B cell (primary cell): ENCODE results near the gene ICAM3. TPM values are rescaled to one million over a fixed set of nuclear protein-coding genes. Genes with fewer than 3 reads are reported as not detected.
A peak's percentile ranks its signal among the peaks of the same experiment; 100 is the strongest.

Experiments
- ATAC-seq: fragments of 200-7000 bp; cut with Tn5 transposase; one replicate; pipeline ENCODE4 v1.10.0; 2021; ENCODE audit warnings: low read depth, mild to moderate bottlenecking, moderate number of reproducible peaks, moderate library complexity
- CTCF ChIA-PET: fragments of 350-600 bp; sonication (Branson Sonifier 250); formaldehyde crosslinking; loops from one replicate; lab custom pipeline; 2021; ENCODE audit warnings: antibody characterized with exemption, inconsistent platforms; lab: Charles Lee
- POLR2A ChIA-PET: fragments of 350-600 bp; sonication (Branson Sonifier 250); formaldehyde crosslinking; loops from one replicate; lab custom pipeline; 2021; ENCODE audit warnings: antibody characterized with exemption; lab: Charles Lee
- DNase-seq: peaks from one replicate; pipeline ENCODE4 v3.0.0; 2013
- H2AFZ ChIP-seq: 2 replicates; pipeline ENCODE4 v1.6.1; 2012; ENCODE audit warnings: mild to moderate bottlenecking, low read depth, low read length; ENCODE audit not compliant: insufficient read depth, poor library complexity, severe bottlenecking
- H3K27ac ChIP-seq, 2 donors: 1 replicate in 1 of 2; 2 replicates in 1 of 2; pipeline ENCODE4 v1.5.1; 2012 to 2013; ENCODE audit warnings: low read length in 2 of 2, mild to moderate bottlenecking in 2 of 2, moderate library complexity in 1 of 2
- H3K27me3 ChIP-seq, 4 experiments: fragments of 200-600 bp in 1 of 4; sonication (generic) in 1 of 4; replicated peaks in 1 of 4; 1 replicate in 2 of 4; 2 replicates in 2 of 4; pipeline versions ENCODE4 v1.6.1 to v1.7.0; 2013 to 2016; ENCODE audit warnings: low read length in 3 of 4, mild to moderate bottlenecking in 2 of 4, mixed read lengths in 1 of 4, moderate library complexity in 1 of 4; ENCODE audit not compliant: insufficient read depth in 4 of 4, control insufficient read depth in 3 of 4; ENCODE audit errors: control extremely low read depth in 1 of 4
- H3K36me3 ChIP-seq, 2 experiments: replicated peaks in 1 of 2; 1 replicate in 1 of 2; 2 replicates in 1 of 2; pipeline versions ENCODE4 v1.6.1 to v1.7.1; 2013; ENCODE audit warnings: low read length in 1 of 2; ENCODE audit not compliant: insufficient read depth in 2 of 2, control insufficient read depth in 1 of 2; ENCODE audit errors: control extremely low read depth in 1 of 2, extremely low read depth in 1 of 2
- H3K4me1 ChIP-seq, 2 donors: fragments of 200-600 bp in 1 of 2; sonication (generic) in 1 of 2; 1 replicate in 1 of 2; 2 replicates in 1 of 2; pipeline versions ENCODE4 v1.5.1 to v1.6.1; 2013 to 2017; ENCODE audit warnings: low read length in 2 of 2; ENCODE audit not compliant: control insufficient read depth in 2 of 2, insufficient read depth in 2 of 2
- H3K4me2 ChIP-seq: replicated peaks from 2 replicates; pipeline ENCODE3; 2012; ENCODE audit warnings: mild to moderate bottlenecking, low read depth, low read length; ENCODE audit not compliant: poor library complexity, severe bottlenecking
- H3K4me3 ChIP-seq, 5 experiments: fragments of 200-600 bp in 1 of 5; sonication (generic) in 1 of 5; 1 replicate in 3 of 5; 2 replicates in 2 of 5; pipeline versions ENCODE4 v1.5.1 to v1.7.0; 2011 to 2016; ENCODE audit warnings: low read length in 4 of 5, mild to moderate bottlenecking in 4 of 5, low read depth in 2 of 5, control low read depth in 1 of 5, moderate library complexity in 1 of 5; ENCODE audit not compliant: insufficient read depth in 1 of 5; ENCODE audit errors: control extremely low read depth in 1 of 5, extremely low read depth in 1 of 5
- H3K79me2 ChIP-seq: fragments of 200-600 bp; sonication (generic); one replicate; pipeline ENCODE4 v1.6.0; 2016; ENCODE audit warnings: low read length; ENCODE audit not compliant: control insufficient read depth, insufficient read depth
- H3K9ac ChIP-seq: fragments of 200-600 bp; sonication (generic); 2 replicates; pipeline ENCODE4 v1.6.1; 2017; ENCODE audit warnings: mild to moderate bottlenecking, low read length, moderate library complexity
- H3K9me3 ChIP-seq, 3 donors: one replicate each; pipeline versions ENCODE4 v1.6.1 to v1.7.1; 2013; ENCODE audit warnings: low read length in 2 of 3; ENCODE audit not compliant: control insufficient read depth in 2 of 3, insufficient read depth in 1 of 3; ENCODE audit errors: control extremely low read depth in 1 of 3
- H4K20me1 ChIP-seq: 2 replicates; pipeline ENCODE4 v1.6.0; 2012; ENCODE audit warnings: mild to moderate bottlenecking, low read length; ENCODE audit not compliant: insufficient read depth, control insufficient read depth, poor library complexity, severe bottlenecking
- H3K27ac Mint-ChIP-seq: one replicate; pipeline ENCODE4 v1.8.0; 2021; ENCODE audit warnings: mixed read lengths
- H3K27me3 Mint-ChIP-seq: one replicate; pipeline ENCODE4 v1.8.0; 2021; ENCODE audit warnings: mixed read lengths
- H3K4me1 Mint-ChIP-seq: one replicate; pipeline ENCODE4 v1.8.0; 2021; ENCODE audit warnings: mixed read lengths
- H3K4me3 Mint-ChIP-seq: one replicate; pipeline ENCODE4 v1.8.0; 2021; ENCODE audit warnings: mixed read lengths
- H3K9me3 Mint-ChIP-seq: one replicate; pipeline ENCODE4 v1.8.0; 2022; ENCODE audit warnings: mixed read lengths; ENCODE audit not compliant: insufficient read depth
- EZH2 ChIP-seq: IDR thresholded peaks from 2 replicates; pipeline ENCODE4 v1.6.1; 2012; ENCODE audit warnings: borderline replicate concordance, low read depth, mild to moderate bottlenecking, moderate library complexity, low read length; ENCODE audit not compliant: insufficient read depth, poor library complexity, severe bottlenecking
- WGBS: methylation state at CpG from one replicate; pipeline ENCODE4 v1.1.5; 2013; ENCODE audit warnings: missing lambda C conversion rate; ENCODE audit not compliant: insufficient coverage; 5-methylcytosine and 5-hydroxymethylcytosine counted together
- intact Hi-C: fragments of 100-400 bp; cut with micrococcal nuclease; formaldehyde crosslinking; loops from one replicate; pipeline ENCODE4 v1.10.0; 2022
- polyA plus RNA-seq: library from polyadenylated mRNA; depleted of rRNA; stranded (reverse); fragments of >200 nt; gene quantifications from 2 replicates; pipeline ENCODE4 v1.2.3, GENCODE V29; 2012
- total RNA-seq, 2 donors: library from RNA; stranded (reverse); fragments of 120-200 nt in 1 of 2; gene quantifications; 1 replicate in 1 of 2; 2 replicates in 1 of 2; pipeline versions ENCODE4 v1.2.3 to v1.2.4, GENCODE V29; 2013 to 2022
- TF ChIP-seq, protein P1 (sequence below): fragments of 200-600 bp; IDR thresholded peaks from one replicate; pipeline ENCODE4 v1.8.0; 2022; ENCODE audit warnings: antibody characterized with exemption, mild to moderate bottlenecking

Gene ICAM3
- total and polyA plus RNA-seq, 2 donors (not counting 1 experiment from before 2014, with no cell fraction given) = 119 to 223 TPM

DNA sequence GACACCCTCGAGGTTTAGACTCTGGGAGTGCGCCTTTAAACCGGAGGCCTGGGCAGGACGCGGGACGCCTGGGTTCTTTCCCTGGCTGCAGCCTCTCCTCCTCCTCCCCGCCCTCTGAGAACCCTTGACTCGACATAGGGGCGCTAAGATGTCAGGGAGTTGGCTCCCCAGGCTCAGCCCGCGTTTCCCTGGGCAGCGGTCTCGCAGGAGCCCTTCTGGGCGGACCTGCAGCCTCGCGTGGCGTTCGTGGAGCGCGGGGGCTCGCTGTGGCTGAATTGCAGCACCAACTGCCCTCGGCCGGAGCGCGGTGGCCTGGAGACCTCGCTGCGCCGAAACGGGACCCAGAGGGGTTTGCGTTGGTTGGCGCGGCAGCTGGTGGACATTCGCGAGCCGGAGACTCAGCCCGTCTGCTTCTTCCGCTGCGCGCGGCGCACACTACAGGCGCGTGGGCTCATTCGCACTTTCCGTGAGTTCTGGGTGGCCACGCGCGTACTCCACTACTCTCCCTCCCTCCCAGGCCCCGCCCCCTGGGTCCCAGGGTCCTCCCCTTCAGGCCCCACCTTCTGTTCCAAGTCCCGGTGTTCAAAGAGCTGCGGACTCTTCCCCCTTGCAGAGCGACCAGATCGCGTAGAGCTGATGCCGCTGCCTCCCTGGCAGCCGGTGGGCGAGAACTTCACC is 48.4 kb downstream of the ICAM3 start:
- ATAC-seq (peak; percentile 16), DNase-seq (peak; percentile 76)
- POLR2A ChIA-PET = interaction anchor here (0.6 to 1.1 kb wide), 4 partner anchors 21 to 186 kb away, joined by 3 to 6 read pairs (median 4); partner anchors contain the start of genes ICAM1 and RAVER1
- Histone ChIP-seq H3K9ac (peak overlapping the region; percentile 64), H3K4me3 (peak overlapping the region in 4 of 5 experiments; percentile 33 to 63 (median 42)), H2AFZ (peak overlapping the region; percentile 66), H3K27me3 (peaks cover 0 to 92% (median 61%) of the 10 kb centered on the region in 4 experiments), H3K27ac (no peak overlapping the region), H3K9me3 (peaks cover 0 to 75% (median 0%) of the 10 kb centered on the region in 3 donors), H3K79me2 (no peaks in the 10 kb centered on the region), H3K36me3 (peaks cover 0 to 2% of the 10 kb centered on the region in 2 experiments), H3K4me2 (peak overlapping the region; percentile 96), H4K20me1 (peaks cover 29% of the 10 kb centered on the region), H3K4me1 (peaks cover 97 to 100% of the 10 kb centered on the region in 2 donors)
- Mint-ChIP-seq H3K4me3 (peak overlapping the region; percentile 87), H3K27ac (peak overlapping the region; percentile 26), H3K4me1 (peaks cover 80% of the 10 kb centered on the region), H3K27me3 (peaks cover 45% of the 10 kb centered on the region), H3K9me3 (no peaks in the 10 kb centered on the region)
- TF ChIP-seq EZH2 = no peak
- TF ChIP-seq, protein P1, sequence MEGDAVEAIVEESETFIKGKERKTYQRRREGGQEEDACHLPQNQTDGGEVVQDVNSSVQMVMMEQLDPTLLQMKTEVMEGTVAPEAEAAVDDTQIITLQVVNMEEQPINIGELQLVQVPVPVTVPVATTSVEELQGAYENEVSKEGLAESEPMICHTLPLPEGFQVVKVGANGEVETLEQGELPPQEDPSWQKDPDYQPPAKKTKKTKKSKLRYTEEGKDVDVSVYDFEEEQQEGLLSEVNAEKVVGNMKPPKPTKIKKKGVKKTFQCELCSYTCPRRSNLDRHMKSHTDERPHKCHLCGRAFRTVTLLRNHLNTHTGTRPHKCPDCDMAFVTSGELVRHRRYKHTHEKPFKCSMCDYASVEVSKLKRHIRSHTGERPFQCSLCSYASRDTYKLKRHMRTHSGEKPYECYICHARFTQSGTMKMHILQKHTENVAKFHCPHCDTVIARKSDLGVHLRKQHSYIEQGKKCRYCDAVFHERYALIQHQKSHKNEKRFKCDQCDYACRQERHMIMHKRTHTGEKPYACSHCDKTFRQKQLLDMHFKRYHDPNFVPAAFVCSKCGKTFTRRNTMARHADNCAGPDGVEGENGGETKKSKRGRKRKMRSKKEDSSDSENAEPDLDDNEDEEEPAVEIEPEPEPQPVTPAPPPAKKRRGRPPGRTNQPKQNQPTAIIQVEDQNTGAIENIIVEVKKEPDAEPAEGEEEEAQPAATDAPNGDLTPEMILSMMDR = no peak
- CTCF ChIA-PET = interaction anchor here (0.8 to 8.5 kb wide), 9 partner anchors 11 to 135 kb away, joined by 3 to 116 read pairs (median 5); partner anchors contain the start of genes ICAM1 and TYK2
- 1% methylated on average over 57 of the region's 57 CpGs for WGBS
- intact Hi-C loops = loop anchor here (1.0 kb wide), 1 partner anchor 21 kb away; no protein-coding TSS in a partner anchor
